GM19372 (cell line): ENCODE measurements around the gene GSTO2.

Experiments
- ATAC-seq: cut with Tn5 transposase; IDR thresholded peaks from one replicate; pipeline ENCODE4 v1.9.1; 2021; ENCODE audit warnings: mild to moderate bottlenecking, low read depth, moderate library complexity; ENCODE audit not compliant: unreplicated experiment

The GSTO2 gene

GRCh38 chr10:104277785-104278184 is 8.8 kb downstream of the GSTO2 start:
- no peak for ATAC-seq

- no peak for ATAC-seq
Measured at GRCh38 chr10:104279550-104280259, 10.7 kb downstream of the GSTO2 start.

GRCh38 chr10:104281694-104282093 is 12.7 kb downstream of the GSTO2 start:
- ATAC-seq = no peak

DNA sequence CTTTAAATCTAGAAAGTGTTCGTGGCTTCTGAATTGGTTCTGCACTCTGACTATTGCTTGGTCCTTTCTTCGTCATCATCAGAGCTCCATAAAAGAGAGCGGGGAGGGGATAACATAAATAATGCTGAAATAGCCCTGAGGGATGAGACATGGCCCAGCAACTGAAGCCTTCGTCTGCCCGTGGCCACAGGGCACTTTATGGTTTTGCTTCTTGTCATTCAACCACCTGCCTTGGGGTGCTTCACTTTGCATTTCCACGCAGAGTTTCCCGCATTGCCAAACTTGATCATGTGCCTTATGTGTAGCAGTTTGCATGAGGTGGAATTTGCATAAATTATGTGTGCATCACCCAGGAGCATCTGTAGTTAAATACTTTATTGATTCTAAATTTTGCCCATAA is 15.9 kb downstream of the GSTO2 start:
- no peak for ATAC-seq

DNA sequence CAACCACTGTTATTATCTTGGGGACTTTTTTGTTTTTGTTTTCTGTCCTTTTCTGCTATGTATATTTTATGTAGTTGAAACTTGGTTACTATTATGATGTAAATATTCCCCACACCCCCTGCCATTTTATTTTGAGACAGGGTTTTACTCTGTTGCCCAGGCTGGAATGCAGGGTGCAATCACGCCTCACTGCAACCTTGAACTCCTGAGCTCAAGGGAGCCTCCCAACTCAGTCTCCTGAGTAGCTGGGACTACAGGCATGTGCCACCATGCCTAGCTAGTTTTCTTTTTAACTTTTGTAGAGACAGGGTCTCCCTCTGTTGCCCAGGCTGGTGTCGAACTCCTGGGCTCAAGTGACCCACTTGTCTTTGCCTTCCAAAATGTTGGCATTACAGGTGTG is 18.0 kb downstream of the GSTO2 start:
- no peak for ATAC-seq

DNA sequence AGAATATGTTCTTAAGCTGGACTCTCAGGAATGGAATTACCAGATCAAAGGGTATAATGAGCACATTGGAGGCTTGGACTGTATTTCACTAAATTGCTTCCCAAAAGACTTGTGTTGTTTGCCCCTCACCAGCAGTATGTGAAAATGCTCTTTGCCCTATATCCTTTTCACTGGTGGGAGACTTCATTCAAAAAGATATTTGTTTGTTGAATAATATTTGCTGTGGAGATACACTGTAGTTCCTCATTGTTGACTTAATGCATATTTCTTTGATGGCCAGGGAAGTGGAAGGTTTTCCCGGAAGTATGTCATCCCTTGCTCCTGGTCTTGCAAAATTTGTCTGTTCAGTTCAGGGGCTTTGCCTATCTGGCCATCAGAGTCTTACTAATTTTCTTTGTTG is 19.4 kb downstream of the GSTO2 start:
- ATAC-seq = no peak

- ATAC-seq = peak; percentile 99
Measured at GRCh38 chr10:104291439-104291951, 22.5 kb downstream of the GSTO2 start.

- ATAC-seq = no peak
Measured at GRCh38 chr10:104293011-104293410, 24.0 kb downstream of the GSTO2 start.

GRCh38 chr10:104293781-104294321 is 24.9 kb downstream of the GSTO2 start:
- ATAC-seq = no peak

DNA sequence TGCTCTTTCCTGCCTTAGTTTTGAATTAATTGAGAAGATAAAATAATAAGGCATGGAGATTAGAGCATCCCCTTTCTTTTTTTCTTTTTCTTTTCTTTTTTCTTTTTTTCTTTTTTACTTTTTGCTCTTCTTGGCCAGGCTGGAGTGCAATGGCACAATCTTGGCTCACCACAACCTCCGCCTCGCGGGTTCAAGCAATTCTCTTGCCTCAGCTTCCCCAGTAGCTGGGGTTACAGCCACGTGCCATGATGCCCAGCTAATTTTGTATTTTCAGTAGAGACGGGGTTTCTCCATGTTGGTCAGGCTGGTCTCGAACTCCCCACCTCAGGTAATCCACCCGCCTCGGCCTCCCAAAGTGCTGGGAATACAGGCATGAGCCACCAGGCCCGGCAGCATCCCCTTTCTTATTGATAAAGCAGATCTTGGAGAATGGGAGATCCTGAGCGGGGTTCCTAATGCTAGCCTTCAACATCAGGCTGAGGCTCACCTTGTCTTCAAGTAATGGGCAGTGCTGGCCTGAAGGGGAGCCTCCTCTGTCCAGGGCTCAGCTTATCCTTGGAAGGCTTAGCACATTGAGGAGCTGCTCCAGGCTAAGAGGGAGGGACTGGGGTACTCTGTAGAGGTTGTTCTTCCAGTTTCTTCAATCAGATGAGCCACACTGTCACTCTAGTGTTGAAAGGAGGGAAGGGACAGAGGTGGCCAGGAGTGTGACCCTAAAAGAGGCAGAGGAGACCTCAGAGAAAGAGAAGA is 27.9 kb downstream of the GSTO2 start:
- ATAC-seq = no peak

DNA sequence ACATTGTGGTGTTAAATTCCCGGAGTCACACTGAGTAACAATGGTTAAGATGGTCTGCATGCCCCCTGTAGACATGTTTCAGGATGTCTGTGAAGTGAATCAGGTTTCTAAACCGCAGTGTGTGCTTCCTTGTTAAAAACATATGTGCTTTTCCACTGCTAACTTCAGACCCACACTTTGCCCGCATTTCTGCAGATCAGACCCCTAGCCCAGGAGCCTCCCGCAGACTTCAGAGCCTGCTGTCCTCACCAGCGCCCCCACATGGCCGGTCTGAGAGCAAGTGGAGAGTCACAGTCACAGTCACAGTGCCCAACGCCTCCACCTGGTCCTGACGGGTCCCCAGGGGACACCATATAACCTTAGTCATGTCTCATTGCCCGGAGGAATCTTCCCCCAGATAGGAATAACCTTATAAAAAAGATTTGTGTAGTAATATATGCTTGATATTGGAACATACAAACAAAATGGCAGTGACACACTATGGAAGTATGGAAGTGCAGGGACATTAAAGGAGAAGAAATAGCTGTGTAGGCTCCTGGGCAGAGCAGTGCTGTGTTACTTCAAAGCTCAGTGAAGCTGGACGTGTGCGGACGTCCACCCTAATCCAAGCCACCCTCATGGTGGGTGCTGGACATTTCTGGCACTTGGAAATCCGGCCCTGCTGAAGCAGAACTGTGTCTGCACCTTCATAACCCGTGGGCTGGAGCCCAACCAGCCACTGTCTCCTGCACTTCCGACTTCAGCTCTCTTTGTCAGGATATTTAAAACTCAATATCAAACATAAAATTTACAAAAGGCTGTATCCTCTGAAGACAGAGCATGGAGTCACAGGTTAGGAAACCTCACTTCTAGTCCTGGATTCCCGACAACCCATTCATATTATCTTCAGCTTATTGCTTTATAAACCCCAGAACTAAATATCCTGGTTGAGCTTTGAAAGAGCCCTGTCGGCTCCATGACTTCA is 29.0 kb downstream of the GSTO2 start:
- no peak for ATAC-seq

DNA sequence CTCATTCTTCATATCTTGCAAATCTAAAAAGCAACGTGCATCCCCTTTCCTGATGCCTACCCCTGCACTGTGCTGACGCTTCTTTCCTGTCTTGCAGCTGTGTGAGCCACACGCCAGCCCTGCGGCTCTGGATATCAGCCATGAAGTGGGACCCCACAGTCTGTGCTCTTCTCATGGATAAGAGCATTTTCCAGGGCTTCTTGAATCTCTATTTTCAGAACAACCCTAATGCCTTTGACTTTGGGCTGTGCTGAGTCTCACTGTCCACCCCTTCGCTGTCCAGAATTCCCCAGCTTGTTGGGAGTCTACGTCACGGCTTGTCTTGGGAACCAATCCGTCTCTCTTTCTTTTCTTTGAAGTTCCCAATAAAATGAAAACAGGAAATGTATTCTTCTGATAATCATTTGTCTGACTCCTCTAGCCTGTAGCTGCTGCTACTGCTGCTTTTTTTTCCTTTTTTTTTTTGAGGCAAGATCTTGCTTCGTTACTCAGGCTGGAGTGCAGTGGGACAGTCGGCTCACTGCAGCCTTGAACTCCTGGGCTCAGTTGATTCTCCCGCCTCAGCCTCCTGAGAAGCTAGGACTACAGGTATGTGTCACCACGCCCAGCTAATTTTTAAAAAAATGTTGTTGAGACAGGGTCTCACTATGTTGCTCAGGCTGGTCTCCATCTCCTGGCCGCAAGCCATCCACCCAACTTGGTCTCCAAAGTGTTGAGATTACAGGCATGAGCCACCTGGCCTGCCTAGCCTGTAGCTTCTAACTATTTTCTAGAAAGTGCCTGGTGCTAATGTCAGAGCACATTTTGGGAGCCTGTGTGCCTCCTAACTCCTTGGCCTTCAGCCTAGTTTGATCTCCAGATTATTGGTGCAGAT is 30.3 kb downstream of the GSTO2 start:
- ATAC-seq = no peak

DNA sequence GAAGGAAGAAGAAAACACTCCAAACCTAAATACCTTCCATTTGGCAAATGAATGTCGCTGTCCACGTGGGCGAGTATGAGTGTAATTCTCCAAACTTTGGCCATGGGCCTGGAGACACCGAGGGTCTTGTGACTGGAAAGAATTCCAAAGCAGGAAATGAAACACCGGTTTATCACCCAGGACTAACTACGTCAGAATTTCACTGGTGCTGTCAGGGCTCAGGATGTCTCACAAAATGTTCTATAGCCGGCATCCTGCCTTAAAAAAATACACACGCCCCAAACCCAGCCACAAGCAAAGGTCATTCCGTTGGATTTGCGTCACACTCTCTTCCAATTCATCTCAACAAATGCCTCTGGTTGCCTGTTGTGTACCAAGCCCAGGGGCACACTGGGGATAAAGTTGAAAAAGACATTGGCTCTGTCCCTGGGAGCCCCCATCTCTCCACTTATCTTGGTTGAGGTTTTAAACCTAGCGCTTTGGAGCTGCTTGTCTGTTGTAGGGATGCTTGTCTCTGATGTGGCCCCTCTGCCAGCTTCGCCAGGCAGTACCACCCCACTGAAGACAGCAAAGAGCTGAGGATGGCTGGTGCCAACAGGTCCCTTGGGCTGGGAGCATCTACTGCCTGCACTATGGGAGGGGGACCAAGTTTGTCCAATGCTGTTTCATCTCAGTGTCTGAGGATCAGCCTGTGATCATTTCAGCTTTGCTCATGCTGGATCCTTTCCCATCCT is 31.2 kb downstream of the GSTO2 start:
- ATAC-seq = no peak

DNA sequence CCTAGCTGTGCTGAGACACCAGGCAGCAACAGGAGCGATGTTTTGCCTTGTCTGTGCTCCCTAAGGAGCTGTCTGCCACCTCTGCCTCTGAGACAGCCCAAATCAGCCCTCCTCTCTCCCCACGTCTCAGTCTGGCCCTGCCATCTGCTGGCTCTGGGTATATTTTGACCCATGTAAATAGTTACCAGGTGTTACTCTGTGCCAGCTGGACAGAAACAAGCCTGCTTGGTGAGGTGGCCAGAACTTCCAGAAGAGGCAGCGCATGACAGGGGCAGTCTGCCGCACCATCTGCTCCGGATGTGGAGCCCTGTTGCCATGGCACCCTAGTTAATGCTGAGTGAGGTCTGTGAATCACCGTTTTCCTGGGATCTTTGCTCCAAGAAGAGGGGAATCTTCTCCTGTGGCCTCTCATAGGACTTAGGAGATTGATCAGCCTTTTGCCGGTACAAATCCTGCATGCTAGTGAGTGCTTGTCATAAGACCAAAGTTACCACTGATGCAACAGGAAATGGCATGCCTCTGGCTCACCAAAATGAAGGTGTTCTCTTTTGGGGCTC is 31.8 kb downstream of the GSTO2 start:
- ATAC-seq = no peak

DNA sequence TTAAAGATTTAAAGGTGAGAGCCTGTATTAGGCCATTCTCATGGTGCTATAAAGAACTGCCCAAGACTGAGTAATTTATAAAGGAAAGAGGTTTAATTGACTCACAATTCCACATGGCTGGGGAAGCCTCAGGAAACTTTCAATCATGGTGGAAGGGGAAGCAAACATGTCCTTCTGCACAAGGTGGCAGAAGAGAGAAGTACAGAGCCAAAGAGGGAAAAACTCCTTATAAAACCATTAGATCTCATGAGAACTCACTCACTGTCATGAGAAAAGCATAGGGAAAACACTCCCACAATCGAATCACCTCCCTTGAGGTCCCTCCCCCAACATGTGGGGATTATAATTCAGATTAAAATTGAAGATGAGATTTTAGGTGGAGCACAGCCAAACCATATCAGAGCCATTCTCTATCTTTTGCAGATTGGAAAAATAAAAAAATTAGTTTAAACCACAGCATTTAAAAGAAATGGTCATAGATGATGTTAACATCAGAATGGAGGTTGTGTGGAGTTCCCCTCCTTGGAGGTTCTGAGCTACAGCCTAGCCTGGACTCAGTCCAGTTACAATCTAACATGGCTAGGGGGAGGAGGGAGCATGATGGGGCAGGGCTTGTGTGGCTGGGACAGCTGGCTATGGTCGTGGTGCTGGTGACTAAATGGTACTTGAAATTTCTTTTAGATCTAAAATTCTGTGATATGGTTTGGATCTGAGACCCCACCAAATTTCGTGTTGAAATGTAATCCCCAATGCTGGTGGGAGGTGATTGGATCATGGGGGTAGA is 33.1 kb downstream of the GSTO2 start:
- no peak for ATAC-seq

GRCh38 chr10:104303594-104304355 is 34.8 kb downstream of the GSTO2 start:
- ATAC-seq = no peak

GRCh38 chr10:104304356-104304745 is 35.4 kb downstream of the GSTO2 start:
- no peak for ATAC-seq
